DND-41 (cell line): ENCODE results near the gene MS4A5.

ENCODE experiments used
- ATAC-seq: fragments of 200-7000 bp; cut with Tn5 transposase; 3 replicates; pipeline ENCODE4 v1.9.1; 2021; ENCODE audit warnings: low read depth; ENCODE audit not compliant: insufficient read depth
- DNase-seq: peaks from one replicate; pipeline ENCODE4 v3.0.0-alpha.2; 2020
- H2AFZ ChIP-seq: 2 replicates; pipeline ENCODE4 v1.6.0; 2012; ENCODE audit warnings: low read depth, low read length
- H3K27ac ChIP-seq: 2 replicates; pipeline ENCODE4 v1.5.1; 2012; ENCODE audit warnings: low read length, inconsistent platforms
- H3K27me3 ChIP-seq: fragments of 200-600 bp; sonication (generic); 2 replicates; pipeline ENCODE4 v1.6.0; 2012; ENCODE audit warnings: low read length, mild to moderate bottlenecking, inconsistent platforms; ENCODE audit not compliant: insufficient read depth, poor library complexity
- H3K36me3 ChIP-seq: 2 replicates; pipeline ENCODE4 v1.5.1; 2012; ENCODE audit warnings: low read length, inconsistent platforms; ENCODE audit not compliant: insufficient read depth
- H3K4me1 ChIP-seq: 2 replicates; pipeline ENCODE4 v1.5.1; 2012; ENCODE audit warnings: mild to moderate bottlenecking, low read length; ENCODE audit not compliant: insufficient read depth
- H3K4me2 ChIP-seq: 2 replicates; pipeline ENCODE4 v1.6.0; 2012; ENCODE audit warnings: mild to moderate bottlenecking, moderate library complexity, low read length, inconsistent platforms; ENCODE audit not compliant: insufficient read depth
- H3K4me3 ChIP-seq, 2 experiments: fragments of 200-600 bp in 1 of 2; shearing (Covaris generic) in 1 of 2; 2 replicates each; pipeline ENCODE4 v1.5.1; 2012 to 2016; ENCODE audit warnings: inconsistent platforms in 2 of 2, low read length in 2 of 2, mild to moderate bottlenecking in 2 of 2, low read depth in 1 of 2, moderate library complexity in 1 of 2
- H3K79me2 ChIP-seq: 2 replicates; pipeline ENCODE4 v1.6.0; 2012; ENCODE audit warnings: low read length, inconsistent platforms; ENCODE audit not compliant: insufficient read depth
- H3K9ac ChIP-seq: 2 replicates; pipeline ENCODE4 v1.6.0; 2012; ENCODE audit warnings: low read depth, mild to moderate bottlenecking, inconsistent platforms, low read length, moderate library complexity
- H3K9me3 ChIP-seq: 2 replicates; pipeline ENCODE4 v1.5.1; 2012; ENCODE audit warnings: low read length, moderate library complexity, mild to moderate bottlenecking, inconsistent platforms; ENCODE audit not compliant: insufficient read depth, severe bottlenecking
- H4K20me1 ChIP-seq: 2 replicates; pipeline ENCODE4 v1.6.0; 2012; ENCODE audit warnings: low read length; ENCODE audit not compliant: insufficient read depth
- CTCF ChIP-seq: IDR thresholded peaks from 2 replicates; pipeline ENCODE4 v1.5.1; 2012; ENCODE audit warnings: borderline replicate concordance, low read length, moderate library complexity, mild to moderate bottlenecking; ENCODE audit not compliant: poor library complexity, severe bottlenecking; ENCODE audit errors: extremely low read depth
- EZH2 ChIP-seq: IDR thresholded peaks from 3 replicates; pipeline ENCODE4 v1.6.1; 2012; ENCODE audit warnings: borderline replicate concordance, low read depth, mild to moderate bottlenecking, moderate library complexity, low read length, inconsistent platforms; ENCODE audit not compliant: severe bottlenecking

MS4A5 gene

GRCh38 chr11:60392361-60392760, 37.0 kb upstream of the MS4A5 start:
- Histone ChIP-seq H3K4me1 (no peaks in the 10 kb centered on the region), H3K9ac (no peak overlapping the region), H3K27ac (no peak overlapping the region), H3K79me2 (no peaks in the 10 kb centered on the region), H3K4me3 (no peak overlapping the region), H3K27me3 (no peaks in the 10 kb centered on the region), H3K9me3 (no peaks in the 10 kb centered on the region), H3K36me3 (no peaks in the 10 kb centered on the region), H3K4me2 (no peak overlapping the region), H4K20me1 (no peaks in the 10 kb centered on the region), H2AFZ (no peak overlapping the region)
- DNase-seq (no peak), ATAC-seq (no peak)
- TF ChIP-seq CTCF (no peak), EZH2 (no peak)

- Histone ChIP-seq H3K9me3 (no peaks in the 10 kb centered on the region), H3K27me3 (no peaks in the 10 kb centered on the region), H3K27ac (no peak overlapping the region), H4K20me1 (no peaks in the 10 kb centered on the region), H3K9ac (no peak overlapping the region), H3K79me2 (no peaks in the 10 kb centered on the region), H2AFZ (no peak overlapping the region), H3K4me2 (no peak overlapping the region), H3K4me3 (no peak overlapping the region), H3K36me3 (no peaks in the 10 kb centered on the region), H3K4me1 (no peaks in the 10 kb centered on the region)
- DNase-seq (no peak), ATAC-seq (no peak)
- TF ChIP-seq CTCF (no peak), EZH2 (no peak)
These were observed 36.4 kb upstream of the MS4A5 start for GRCh38 chr11:60393016-60393415.

- H2AFZ ChIP-seq, result no peak overlapping the region
These were observed 34.5 kb upstream of the MS4A5 start for GRCh38 chr11:60394666-60395380.

More at GRCh38 chr11:60394666-60395380, 34.5 kb upstream of the MS4A5 start:
- Histone ChIP-seq H3K79me2 (no peaks in the 10 kb centered on the region), H4K20me1 (no peaks in the 10 kb centered on the region), H3K9me3 (no peaks in the 10 kb centered on the region), H3K27ac (no peak overlapping the region), H3K4me2 (no peak overlapping the region), H3K27me3 (no peaks in the 10 kb centered on the region), H3K4me1 (no peaks in the 10 kb centered on the region), H3K9ac (no peak overlapping the region), H3K36me3 (no peaks in the 10 kb centered on the region), H3K4me3 (no peak overlapping the region)
- ATAC-seq (no peak), DNase-seq (no peak)
- TF ChIP-seq EZH2 (no peak), CTCF (no peak)
